ENCODE data around the gene LUZP2.

LUZP2 gene

DNA sequence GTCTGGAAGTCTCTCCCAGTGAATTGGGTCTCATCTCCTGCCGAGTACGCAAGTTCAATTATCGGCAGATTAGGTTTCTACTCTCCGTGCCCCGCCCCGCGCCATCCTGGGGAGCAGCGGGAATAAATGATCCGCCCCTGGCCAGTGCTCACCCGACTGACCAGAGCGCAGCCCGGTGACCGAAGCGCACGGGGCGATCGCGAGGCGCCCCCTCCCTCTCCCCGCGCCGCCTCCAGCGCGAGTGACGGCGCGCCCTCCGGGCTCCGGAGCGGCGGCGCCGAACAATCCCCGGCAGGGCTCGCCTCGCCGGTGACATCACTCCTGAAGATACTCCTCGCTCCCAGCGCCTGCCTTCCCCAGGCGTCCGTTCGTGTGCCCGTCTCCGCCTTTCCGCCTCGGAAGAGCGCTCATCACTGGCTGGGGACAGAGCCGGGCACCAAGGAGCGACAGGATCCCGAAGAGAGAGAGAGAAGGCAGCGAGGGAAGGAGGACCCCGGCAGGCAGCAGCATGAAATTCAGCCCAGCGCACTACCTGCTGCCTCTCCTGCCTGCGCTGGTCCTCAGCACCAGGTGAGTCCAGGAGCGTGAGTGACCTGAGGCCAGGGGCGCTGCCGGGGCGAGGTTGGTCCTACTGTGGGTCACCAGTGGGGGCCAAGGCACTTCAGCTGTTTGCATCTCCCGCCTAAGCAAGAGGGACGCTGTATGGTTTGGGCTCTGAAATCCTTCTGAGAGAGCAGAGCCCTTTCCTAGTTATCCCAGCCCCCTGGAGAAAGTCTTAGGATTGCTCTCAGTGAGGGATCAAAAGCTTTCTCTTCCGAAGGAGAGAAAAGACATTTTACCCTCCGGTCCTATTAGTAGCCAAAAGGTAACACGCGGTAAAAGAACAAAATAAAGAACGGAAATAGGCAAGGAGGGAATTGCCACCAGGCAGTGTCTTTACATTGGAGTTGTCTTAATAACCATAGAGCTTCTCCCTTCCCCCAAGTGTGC, at the start of gene LUZP2:
TSS of gene LUZP2 (plus strand) at position 318 of the 990 bp plus-strand sequence.
- Histone ChIP-seq H2AFZ (ENCODE audit: low read length) (no peak within 1 kb of the TSS), H3K9me2 (ENCODE audit: low read depth, low read length) (no peaks in the 10 kb centered on the region), H3K4me1 (ENCODE audit: insufficient read depth, low read length, severe bottlenecking) (no peaks in the 10 kb centered on the region), H3F3A (ENCODE audit: insufficient read depth, low read length) (no peaks in the 10 kb centered on the region), H3K36me3 (ENCODE audit: insufficient read depth, low read length) (no peaks in the 10 kb centered on the region), H3K4me3 (ENCODE audit: low read depth, low read length, poor library complexity, severe bottlenecking) (no peak within 1 kb of the TSS), H3K4me2 (ENCODE audit: low read length) (no peak within 1 kb of the TSS), H3K27me3 (ENCODE audit: insufficient read depth, low read length) (no peaks in the 10 kb centered on the region), H4K20me1 (ENCODE audit: insufficient read depth, low read length) (no peaks in the 10 kb centered on the region), H3K9ac (ENCODE audit: low read length) (no peak within 1 kb of the TSS), H3K9me3 (ENCODE audit: low read length) (no peaks in the 10 kb centered on the region), H3K27ac (ENCODE audit: low read depth, low read length, poor library complexity, severe bottlenecking) (no peak within 1 kb of the TSS), H3K79me2 (ENCODE audit: insufficient read depth, low read length) (no peaks in the 10 kb centered on the region)
- TF ChIP-seq, protein P1, sequence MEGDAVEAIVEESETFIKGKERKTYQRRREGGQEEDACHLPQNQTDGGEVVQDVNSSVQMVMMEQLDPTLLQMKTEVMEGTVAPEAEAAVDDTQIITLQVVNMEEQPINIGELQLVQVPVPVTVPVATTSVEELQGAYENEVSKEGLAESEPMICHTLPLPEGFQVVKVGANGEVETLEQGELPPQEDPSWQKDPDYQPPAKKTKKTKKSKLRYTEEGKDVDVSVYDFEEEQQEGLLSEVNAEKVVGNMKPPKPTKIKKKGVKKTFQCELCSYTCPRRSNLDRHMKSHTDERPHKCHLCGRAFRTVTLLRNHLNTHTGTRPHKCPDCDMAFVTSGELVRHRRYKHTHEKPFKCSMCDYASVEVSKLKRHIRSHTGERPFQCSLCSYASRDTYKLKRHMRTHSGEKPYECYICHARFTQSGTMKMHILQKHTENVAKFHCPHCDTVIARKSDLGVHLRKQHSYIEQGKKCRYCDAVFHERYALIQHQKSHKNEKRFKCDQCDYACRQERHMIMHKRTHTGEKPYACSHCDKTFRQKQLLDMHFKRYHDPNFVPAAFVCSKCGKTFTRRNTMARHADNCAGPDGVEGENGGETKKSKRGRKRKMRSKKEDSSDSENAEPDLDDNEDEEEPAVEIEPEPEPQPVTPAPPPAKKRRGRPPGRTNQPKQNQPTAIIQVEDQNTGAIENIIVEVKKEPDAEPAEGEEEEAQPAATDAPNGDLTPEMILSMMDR (IDR thresholded peaks at IDR 0.05; ENCODE audit: low read length): no peak
- no peak for TF ChIP-seq EZH2 (IDR thresholded peaks at IDR 0.05; ENCODE audit: borderline replicate concordance, low read length)

DNA sequence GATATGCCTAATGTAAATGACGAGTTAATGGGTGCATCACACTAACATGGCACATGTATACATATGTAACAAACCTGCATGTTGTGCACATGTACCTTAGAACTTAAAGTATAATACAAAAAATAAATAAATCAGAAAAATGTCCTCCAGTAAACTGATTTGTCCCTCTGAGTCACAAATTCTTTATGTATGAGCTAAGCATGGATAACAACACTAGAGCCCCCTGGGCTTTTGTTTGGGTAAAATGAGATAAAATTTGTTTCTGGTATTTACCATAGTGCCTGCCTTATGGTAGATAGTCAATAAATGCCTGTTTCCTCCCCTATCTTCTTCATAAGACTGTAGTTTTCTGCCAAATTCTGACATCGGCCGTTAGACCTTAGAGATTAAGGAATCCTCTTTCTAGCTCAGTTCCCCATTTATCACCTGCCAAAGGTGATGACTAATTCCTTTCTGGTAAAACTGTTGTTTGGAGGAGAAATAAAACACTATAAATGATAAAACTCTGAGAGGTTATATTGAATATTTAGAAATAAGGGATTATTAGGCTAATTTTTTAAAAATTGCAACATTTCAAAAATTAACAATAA, 43.6 kb upstream of the LUZP2 start:
- H3K4me1 ChIP-seq (ENCODE audit: insufficient read depth, low read length, severe bottlenecking): no peaks in the 10 kb centered on the region
- H3K9me3 ChIP-seq (ENCODE audit: low read length): no peaks in the 10 kb centered on the region
- H3F3A ChIP-seq (ENCODE audit: insufficient read depth, low read length): no peaks in the 10 kb centered on the region
- H3K27me3 ChIP-seq (ENCODE audit: insufficient read depth, low read length): no peaks in the 10 kb centered on the region
- H3K4me2 ChIP-seq (ENCODE audit: low read length): no peak overlapping the region
- H3K79me2 ChIP-seq (ENCODE audit: insufficient read depth, low read length): no peaks in the 10 kb centered on the region
- no peak for TF ChIP-seq EZH2 (IDR thresholded peaks at IDR 0.05; ENCODE audit: borderline replicate concordance, low read length)
- TF ChIP-seq, protein P1 (IDR thresholded peaks at IDR 0.05; ENCODE audit: low read length): no peak
- H2AFZ ChIP-seq (ENCODE audit: low read length): no peak overlapping the region
- H3K9ac ChIP-seq (ENCODE audit: low read length): no peak overlapping the region
- H3K36me3 ChIP-seq (ENCODE audit: insufficient read depth, low read length): no peaks in the 10 kb centered on the region
- H3K27ac ChIP-seq (ENCODE audit: low read depth, low read length, poor library complexity, severe bottlenecking): no peak overlapping the region
- H4K20me1 ChIP-seq (ENCODE audit: insufficient read depth, low read length): no peaks in the 10 kb centered on the region
- H3K4me3 ChIP-seq (ENCODE audit: low read depth, low read length, poor library complexity, severe bottlenecking): no peak overlapping the region
- H3K9me2 ChIP-seq (ENCODE audit: low read depth, low read length): no peaks in the 10 kb centered on the region

DNA sequence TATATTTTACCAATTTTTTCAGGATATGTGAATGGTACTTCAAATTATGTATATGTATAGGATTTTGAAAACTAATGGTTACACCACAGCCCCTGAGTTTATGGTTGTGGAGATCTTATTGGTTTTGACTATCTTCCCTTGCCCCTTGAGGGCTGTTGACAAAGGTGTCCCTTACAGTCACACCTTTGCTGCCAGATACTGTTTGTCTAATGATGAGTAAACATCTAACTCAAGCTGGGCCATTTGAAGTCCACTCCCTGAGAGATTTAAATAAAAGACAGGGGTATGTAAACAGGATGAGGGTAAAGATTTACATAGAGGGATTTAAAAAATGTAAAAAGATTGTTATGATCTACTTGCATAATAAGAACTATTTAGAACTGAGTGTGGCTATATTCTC, 38.9 kb upstream of the LUZP2 start:
- H3K9me2 ChIP-seq (ENCODE audit: low read depth, low read length): no peaks in the 10 kb centered on the region
- H3K4me3 ChIP-seq (ENCODE audit: low read depth, low read length, poor library complexity, severe bottlenecking): no peak overlapping the region
- no peaks in the 10 kb centered on the region for H3K4me1 ChIP-seq (ENCODE audit: insufficient read depth, low read length, severe bottlenecking)
- no peaks in the 10 kb centered on the region for H3K9me3 ChIP-seq (ENCODE audit: low read length)
- H3K27ac ChIP-seq (ENCODE audit: low read depth, low read length, poor library complexity, severe bottlenecking): no peak overlapping the region
- no peaks in the 10 kb centered on the region for H3F3A ChIP-seq (ENCODE audit: insufficient read depth, low read length)
- H3K36me3 ChIP-seq (ENCODE audit: insufficient read depth, low read length): no peaks in the 10 kb centered on the region
- no peaks in the 10 kb centered on the region for H3K79me2 ChIP-seq (ENCODE audit: insufficient read depth, low read length)
- no peak for TF ChIP-seq EZH2 (IDR thresholded peaks at IDR 0.05; ENCODE audit: borderline replicate concordance, low read length)
- TF ChIP-seq, protein P1 (IDR thresholded peaks at IDR 0.05; ENCODE audit: low read length): no peak
- H2AFZ ChIP-seq (ENCODE audit: low read length): no peak overlapping the region
- no peaks in the 10 kb centered on the region for H4K20me1 ChIP-seq (ENCODE audit: insufficient read depth, low read length)
- H3K4me2 ChIP-seq (ENCODE audit: low read length): no peak overlapping the region
- H3K27me3 ChIP-seq (ENCODE audit: insufficient read depth, low read length): no peaks in the 10 kb centered on the region
- H3K9ac ChIP-seq (ENCODE audit: low read length): no peak overlapping the region
